GM21723 (cell line): ENCODE measurements around the gene SMIM20.
"Not testable (repeated sequence)": the region's sequence is repeated elsewhere in the genome, so short reads cannot be mapped to it uniquely, and the experiment has no call there.

Experiments used
- ATAC-seq: cut with Tn5 transposase; IDR thresholded peaks from one replicate; pipeline ENCODE4 v1.9.1; 2021; ENCODE audit warnings: mild to moderate bottlenecking, moderate library complexity; ENCODE audit not compliant: unreplicated experiment

The SMIM20 gene

GRCh38 chr4:25890571-25891485 is 23.2 kb upstream of the SMIM20 start:
- ATAC-seq = no peak

- ATAC-seq = no peak
Observed at GRCh38 chr4:25892796-25893195, 21.2 kb upstream of the SMIM20 start.

- ATAC-seq = no peak
Observed at GRCh38 chr4:25896776-25897539, 17.1 kb upstream of the SMIM20 start.

- ATAC-seq = no peak
Observed at GRCh38 chr4:25900310-25900709, 13.7 kb upstream of the SMIM20 start.

DNA sequence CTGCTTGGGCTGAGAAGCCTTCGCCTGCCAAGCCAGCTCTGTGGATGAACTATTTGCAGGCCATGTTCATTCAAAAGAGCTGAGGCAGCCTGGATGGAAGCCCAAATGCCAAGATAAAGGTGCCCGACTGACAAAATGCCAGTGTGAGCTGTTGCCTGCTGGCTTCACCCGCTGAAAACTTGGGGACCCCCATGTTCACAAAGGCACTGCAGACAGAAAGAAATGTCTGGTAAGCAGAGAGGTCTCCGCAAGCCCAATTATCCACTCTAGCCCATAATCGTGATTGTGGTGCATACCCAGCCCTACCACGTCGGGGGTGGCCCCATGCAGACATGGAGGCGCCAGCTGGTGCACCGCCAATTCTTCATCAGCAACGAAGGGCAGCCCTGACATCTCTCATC is 13.0 kb upstream of the SMIM20 start:
- no peak for ATAC-seq

DNA sequence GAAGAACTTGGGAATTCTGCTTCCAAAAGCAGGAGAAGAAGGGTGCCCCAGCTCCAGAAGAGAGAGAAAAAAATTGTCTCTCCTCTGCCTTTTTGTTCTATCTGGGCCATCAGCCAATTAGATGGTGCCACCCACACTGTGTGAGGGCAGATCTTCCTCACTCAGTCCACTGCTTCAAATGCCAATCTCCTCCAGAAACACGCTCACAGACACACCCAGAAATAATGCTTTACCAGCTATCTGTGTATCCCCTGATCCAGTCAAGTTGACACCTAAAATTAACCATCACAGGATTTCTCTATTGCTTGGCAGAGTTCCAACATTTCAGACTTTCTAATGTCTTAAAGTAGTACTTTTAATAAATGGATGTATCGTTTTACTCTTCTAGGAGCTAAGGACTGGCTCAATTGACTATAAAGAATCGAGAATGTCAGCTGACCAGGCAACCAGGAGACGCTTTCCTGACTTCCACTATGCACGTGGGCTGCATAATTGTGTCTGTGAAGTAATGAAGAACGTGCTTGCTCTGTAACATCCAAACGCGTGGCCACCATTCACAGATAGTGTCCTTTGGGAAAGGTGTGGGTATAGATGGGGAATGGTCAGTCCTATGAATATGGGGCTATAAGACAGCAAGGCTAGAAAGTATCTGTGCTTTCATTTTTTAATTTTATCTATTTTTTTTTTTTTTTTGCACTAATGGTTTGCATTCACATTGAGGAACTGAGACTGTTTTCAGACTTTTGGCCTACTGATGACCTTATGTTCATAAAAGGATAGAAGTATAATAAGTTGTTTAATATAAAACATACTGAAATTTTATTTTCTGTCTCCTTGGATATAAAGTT is 9.9 kb upstream of the SMIM20 start:
- peak; percentile 74 for ATAC-seq

DNA sequence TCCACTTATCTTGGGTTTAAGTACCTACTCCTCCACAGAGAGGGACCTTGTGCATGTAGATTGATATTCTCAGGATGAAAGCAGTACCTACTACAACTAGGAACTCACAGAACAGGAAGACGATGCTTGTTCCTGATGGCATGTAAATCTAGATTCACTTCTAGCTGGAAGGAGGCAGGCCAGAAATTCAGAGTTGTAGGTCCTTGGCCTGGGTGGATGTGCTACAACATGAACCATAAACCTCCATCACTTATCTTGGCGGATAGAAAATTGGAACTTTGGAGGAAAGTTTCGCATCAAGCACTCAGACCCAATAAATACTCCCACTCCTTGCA is 9.3 kb upstream of the SMIM20 start:
- peak; percentile 50 for ATAC-seq

- no peak for ATAC-seq
Observed at GRCh38 chr4:25905371-25905770, 8.6 kb upstream of the SMIM20 start.

DNA sequence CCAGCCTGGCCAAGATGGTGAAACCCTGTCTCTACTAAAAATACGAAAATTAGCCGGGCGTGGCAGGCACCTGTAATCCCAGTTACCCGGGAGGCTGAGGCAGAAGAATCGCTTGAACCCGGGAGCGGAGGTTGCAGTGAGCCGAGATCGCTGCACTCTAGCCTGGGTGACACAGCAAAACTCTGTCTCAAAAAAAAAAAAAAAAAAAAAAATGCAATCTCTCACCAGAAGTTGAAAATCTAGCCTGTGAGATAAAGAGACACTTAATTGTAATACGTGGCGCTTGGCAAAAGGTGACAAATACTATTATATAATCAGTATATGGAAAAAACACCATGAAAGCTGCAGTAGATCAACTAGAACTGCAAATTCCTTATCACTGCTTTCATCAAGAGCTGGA is 7.9 kb upstream of the SMIM20 start:
- ATAC-seq = not testable (repeated sequence)

DNA sequence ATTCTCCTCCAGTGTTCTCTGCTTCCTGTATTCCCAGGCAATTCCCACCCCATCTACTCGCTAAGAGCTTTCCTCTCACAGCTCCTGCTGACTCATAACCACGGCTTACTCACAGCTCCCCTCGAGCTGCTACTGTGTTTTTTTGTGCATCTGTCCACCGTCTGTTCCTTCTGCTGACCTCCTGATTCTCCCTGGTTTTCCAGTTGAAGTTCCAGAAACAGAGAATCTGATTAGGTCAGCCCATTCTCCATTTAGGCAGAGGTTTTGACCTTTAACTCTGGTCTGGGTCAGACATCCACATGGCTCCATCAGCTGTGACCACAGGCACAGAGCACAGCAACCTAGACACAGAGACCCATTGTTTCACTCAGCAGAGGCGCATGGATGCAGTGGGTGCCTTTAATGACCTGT is 5.5 kb upstream of the SMIM20 start:
- ATAC-seq = no peak

GRCh38 chr4:25911356-25911755 is 2.7 kb upstream of the SMIM20 start:
- ATAC-seq = no peak

- ATAC-seq = peak; percentile 39
Observed at GRCh38 chr4:25913056-25913850, 767 bp upstream of the SMIM20 start.

DNA sequence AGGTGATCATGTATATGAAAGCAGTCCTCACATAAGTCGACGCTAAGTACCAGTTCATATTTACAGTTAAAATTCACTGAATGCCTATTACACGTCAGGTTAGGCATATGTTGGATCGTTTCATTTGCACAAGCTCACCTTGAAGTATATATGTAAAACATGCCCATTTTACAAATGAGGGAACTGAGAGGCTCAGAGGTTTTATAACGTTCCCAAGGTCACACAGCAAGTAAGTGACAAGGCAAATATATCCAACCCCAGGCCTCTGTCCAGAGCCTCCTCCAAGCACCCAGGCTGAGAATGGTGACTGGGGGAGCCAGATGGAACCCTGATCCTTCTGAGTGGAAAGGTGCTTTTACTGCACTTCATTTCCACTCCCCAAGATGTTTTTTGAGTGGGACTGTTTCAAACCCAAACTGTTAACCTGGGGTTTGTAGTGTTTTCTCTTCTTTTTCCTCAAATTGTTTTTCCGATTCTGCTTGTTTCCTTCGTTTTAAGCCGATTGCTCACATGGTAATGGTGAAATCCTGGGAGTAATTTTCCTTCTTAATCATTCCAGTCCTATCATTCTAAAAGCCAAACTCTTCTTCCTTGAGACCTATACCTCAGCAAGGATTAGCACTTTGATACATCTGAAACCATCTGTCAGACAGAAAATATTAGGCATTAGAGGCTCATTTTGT is 791 bp downstream of the SMIM20 start:
- peak; percentile 1 for ATAC-seq

- ATAC-seq = no peak
Observed at GRCh38 chr4:25915353-25915705, 1.3 kb downstream of the SMIM20 start.

- ATAC-seq = no peak
Observed at GRCh38 chr4:25916870-25917269, 2.9 kb downstream of the SMIM20 start.

DNA sequence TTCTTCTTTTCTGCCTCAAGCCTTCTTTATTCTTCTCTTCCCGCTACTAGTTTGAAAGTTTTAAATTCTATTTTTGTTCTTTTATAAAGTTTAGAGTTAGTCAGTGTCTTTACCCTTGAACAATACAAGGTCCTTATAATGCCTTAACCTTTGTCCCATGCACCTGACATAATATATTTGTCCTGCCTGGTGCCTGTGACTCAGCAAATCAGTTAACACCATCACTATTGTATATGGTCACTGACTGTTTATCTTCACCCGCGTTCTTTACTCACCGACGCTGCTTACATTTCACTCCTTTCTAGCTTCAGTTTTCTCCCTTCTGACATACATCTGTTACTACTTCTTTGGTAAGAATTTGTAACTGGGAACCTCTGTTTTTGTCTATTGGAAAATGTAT is 5.7 kb downstream of the SMIM20 start:
- ATAC-seq = no peak

- ATAC-seq = no peak
Observed at GRCh38 chr4:25921922-25922321, 7.9 kb downstream of the SMIM20 start.

GRCh38 chr4:25922812-25923369 is 8.9 kb downstream of the SMIM20 start:
- no peak for ATAC-seq

DNA sequence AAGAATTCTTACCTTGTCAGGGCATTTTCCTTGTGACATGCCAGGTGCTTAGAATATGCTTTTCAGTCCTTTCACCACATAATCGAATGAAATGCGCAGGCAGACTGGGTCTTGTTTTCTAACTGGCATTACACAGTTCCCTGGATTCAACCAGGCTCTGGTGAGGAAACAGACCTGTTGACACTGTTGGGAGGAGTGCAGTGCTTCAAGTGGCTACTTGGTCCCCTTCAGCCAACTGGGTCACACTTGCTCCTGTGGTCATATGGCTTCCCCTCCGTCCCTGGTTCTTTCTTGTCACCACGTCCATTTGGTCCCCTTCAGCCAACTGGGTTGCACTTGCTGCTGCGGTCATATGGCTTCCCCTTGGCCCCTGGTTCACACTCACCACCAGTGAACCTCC is 9.7 kb downstream of the SMIM20 start:
- no peak for ATAC-seq
